Astrocyte of the hippocampus (primary cell): Measurements from ENCODE around the gene PBRM1.

Source experiments
- DNase-seq: peaks from one replicate; pipeline ENCODE4 v3.0.0; 2011; ENCODE audit warnings: low read depth, low spot score

The PBRM1 gene

DNA sequence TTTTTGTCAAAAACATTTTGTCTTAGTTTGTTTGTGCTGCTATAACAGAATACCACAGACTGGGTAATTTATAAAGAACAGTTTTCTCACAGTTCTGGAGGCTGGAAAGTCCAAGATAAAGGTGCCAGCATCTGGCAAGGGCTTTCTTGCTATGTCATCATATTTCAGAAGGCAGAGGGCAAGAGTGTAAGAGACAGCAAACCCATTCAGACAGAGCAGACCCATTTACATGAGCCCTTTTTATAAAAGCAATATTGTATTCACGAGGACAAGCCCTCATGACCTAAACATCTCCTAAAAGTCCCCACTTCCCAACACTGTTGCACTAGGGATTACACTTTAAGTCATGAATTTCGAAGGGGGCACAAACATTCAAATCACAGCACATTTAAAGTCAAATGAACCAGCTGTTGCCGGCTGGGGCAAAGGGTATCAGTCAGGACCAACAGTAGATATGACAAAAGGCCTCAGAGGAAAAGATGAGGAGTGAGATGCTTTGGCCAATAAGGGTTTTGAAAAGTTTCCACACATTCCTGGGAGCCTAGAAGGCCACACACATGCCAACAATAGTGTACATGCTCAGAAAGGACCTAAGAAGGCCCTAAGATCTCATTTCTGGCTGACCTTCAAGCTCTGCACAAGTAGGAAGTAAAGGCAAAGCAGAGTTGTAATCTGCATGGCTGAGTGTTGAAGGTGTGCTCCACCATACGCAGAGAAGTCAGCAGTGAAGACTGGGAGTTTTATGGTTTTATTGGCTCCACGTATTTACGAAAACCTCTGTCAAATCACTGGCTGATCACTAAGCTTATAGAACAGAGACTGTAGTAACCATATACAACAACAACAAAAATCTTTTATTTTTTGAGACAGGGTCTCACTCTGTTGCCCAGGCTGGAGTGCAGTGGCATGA, 111.4 kb downstream of the PBRM1 start:
- no peak for DNase-seq

DNA sequence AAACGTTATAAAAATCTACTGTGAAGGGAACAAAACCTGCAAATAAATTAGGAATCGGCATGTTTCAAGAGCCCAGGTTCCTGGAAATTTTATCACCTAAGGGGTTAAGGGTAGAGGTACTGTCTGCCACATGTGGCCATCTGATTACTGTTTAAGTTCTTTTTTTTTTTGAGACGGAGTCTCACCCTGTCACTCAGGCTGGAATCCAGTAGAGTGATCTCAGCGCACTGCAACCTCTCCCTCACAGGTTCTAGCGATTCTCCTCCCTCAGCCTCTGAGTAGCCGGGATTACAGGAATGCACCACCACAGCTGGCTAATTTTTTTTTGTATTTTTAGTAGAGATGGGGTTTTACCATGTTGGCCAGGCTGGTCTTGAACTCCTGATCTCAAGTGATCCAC, 113.5 kb downstream of the PBRM1 start:
- DNase-seq: no peak

GRCh38 chr3:52570076-52570475, 115.6 kb downstream of the PBRM1 start:
- DNase-seq: peak; percentile 42

- no peak for DNase-seq
These were observed 117.6 kb downstream of the PBRM1 start for GRCh38 chr3:52568069-52568468.

GRCh38 chr3:52563984-52564383, 121.7 kb downstream of the PBRM1 start:
- no peak for DNase-seq

GRCh38 chr3:52561028-52561747, 124.5 kb downstream of the PBRM1 start:
- peak; percentile 79 for DNase-seq

- peak; percentile 40 for DNase-seq
These were observed 127.3 kb downstream of the PBRM1 start for GRCh38 chr3:52558436-52558835.

DNA sequence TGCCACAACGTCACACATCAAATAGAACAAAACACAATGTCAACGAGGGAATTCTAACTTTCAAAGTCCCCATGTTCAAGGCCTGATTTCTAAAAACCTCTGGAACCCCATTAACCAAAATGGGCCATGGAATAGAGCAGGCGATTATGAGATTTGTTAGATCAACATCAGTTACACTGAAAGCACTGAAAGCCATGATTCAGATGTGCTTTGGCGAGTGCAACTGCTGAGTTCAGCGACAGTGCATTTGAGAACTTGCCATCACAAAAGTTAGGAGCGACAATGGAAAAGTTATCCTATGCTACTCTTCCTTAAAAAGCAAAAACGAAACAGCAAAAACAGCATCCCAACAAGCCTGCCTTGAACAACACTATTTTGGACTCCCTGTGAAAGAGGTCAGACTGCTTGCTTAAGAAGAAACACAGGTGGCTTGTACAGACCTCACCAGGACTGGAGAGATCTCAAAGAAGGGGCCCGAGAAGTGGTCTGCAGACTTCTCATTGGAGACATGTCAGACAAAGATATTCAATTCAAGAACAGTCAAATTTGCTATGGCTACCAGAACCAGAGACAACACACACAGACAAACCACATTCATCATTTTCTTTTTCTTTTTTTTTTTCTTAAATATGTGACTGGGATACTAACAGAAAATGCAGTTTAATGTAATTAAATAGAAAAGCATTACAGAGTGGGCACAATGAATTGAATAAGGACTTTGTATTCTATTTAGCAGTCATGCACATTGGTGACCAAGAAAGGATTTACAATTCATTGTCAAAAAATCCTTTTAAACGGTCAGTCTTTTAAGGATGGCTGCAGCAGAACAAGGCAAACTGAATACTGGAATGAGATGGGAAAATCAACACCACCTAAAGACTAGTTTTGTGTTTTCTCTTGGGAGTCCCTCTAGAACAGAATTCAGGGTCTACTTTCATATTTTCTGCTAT, 128.4 kb downstream of the PBRM1 start:
- DNase-seq: no peak

GRCh38 chr3:52555056-52555455, 130.7 kb downstream of the PBRM1 start:
- DNase-seq: no peak

GRCh38 chr3:52554026-52554755, 131.5 kb downstream of the PBRM1 start:
- no peak for DNase-seq

- DNase-seq: peak; percentile 25
These were observed 133.6 kb downstream of the PBRM1 start for GRCh38 chr3:52552089-52552488.

- no peak for DNase-seq
These were observed 134.6 kb downstream of the PBRM1 start for GRCh38 chr3:52551118-52551517.

DNA sequence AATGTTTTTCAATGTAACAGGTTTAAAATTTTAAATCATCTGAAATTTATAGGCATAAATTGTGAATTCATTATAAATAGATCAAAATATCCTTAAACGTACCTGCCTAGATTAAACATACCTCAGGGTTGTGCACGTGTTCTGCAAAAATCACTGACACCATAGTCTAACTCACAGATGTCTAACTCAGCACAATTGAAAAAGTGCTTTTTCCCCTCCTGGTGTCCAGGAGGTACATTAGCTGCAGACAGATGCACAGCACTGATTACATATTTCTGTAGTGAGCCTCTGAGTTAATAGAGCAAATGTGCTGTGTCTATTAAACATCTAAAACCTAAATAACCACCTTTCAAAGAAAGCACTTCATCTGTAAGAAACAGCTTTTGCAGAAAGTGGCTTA, 138.6 kb downstream of the PBRM1 start:
- no peak for DNase-seq

DNA sequence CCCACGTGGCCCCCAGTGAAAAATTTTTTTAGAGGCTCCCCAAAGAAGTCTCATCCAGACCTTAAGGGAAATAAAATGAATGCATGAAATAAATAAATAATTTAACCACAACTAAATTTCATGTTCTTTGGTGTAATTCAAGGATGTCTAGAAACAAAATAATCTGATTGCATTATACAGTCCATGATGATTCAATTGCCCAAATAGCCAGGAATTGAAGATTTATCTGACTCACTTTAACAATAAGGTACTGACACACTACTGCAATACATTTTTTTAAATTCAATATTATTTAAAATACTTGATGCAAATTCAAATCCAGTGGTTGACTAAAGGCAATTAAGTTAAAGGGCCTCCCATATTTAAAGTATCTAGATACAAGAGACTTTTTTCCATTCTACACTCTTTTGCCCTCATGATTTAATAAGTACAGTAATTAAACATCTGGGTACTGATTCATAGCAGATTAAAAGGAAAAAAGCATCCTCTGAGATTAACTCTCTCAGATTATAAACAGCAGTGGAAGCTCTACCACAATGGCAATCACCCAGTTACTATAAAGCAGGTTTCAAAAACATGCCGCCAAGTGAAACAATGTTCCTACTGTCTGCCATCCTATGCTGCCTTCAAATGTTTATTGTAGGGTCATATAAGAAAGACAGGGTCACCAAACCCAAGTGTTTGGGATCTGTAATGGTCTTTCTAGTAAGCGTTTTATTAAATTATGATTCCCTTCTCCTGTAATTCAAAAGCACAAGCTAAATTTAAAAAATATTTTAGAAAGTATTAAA, 139.4 kb downstream of the PBRM1 start:
- no peak for DNase-seq

- no peak for DNase-seq
These were observed 140.8 kb downstream of the PBRM1 start for GRCh38 chr3:52544937-52545336.

DNA sequence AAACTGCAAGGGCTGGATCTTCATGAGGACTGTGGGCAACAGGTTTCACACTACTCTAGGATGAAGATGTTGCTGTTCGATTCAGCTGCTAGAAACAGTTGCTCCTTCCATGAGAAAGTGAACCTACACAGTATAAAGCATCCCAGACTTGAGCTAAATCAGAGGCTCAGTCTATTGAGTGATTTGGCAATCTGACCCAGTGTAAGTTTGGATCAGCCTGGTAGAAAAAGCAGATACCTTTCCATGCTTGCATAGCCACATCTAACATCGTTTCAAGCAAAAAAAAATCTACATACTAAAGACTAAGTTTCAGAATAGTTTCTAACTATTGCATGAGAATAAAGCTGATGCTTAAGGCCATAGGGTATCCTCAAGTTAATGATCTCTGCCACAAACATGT, 144.7 kb downstream of the PBRM1 start:
- no peak for DNase-seq

GRCh38 chr3:52539010-52539653, 146.6 kb downstream of the PBRM1 start:
- DNase-seq: no peak

GRCh38 chr3:52537726-52538421, 147.8 kb downstream of the PBRM1 start:
- DNase-seq: no peak

GRCh38 chr3:52537165-52537620, 148.5 kb downstream of the PBRM1 start:
- no peak for DNase-seq
